Endothelial cell of umbilical vein (primary cell): Measurements from ENCODE around the gene BEND2.

Experiments used
- EZH2 ChIP-seq: IDR thresholded peaks from 2 replicates; pipeline ENCODE4 v1.6.1; 2012; ENCODE audit warnings: borderline replicate concordance, low read depth, mild to moderate bottlenecking, moderate library complexity, low read length, inconsistent platforms; ENCODE audit not compliant: severe bottlenecking
- POLR2A ChIP-seq: IDR thresholded peaks from 2 replicates; pipeline ENCODE4 v1.6.1; 2012; ENCODE audit warnings: low read depth, mild to moderate bottlenecking, control low read depth, low read length
- TF ChIP-seq, protein P1 (sequence below), 2 donors: IDR thresholded peaks; 1 replicate in 1 of 2; 2 replicates in 1 of 2; pipeline ENCODE4 v1.5.1; 2011; ENCODE audit warnings: low read length in 2 of 2, mild to moderate bottlenecking in 2 of 2, moderate library complexity in 2 of 2, control low read depth in 1 of 2, inconsistent platforms in 1 of 2, low read depth in 1 of 2; ENCODE audit not compliant: insufficient read depth in 1 of 2; ENCODE audit errors: extremely low read depth in 1 of 2

DNA sequence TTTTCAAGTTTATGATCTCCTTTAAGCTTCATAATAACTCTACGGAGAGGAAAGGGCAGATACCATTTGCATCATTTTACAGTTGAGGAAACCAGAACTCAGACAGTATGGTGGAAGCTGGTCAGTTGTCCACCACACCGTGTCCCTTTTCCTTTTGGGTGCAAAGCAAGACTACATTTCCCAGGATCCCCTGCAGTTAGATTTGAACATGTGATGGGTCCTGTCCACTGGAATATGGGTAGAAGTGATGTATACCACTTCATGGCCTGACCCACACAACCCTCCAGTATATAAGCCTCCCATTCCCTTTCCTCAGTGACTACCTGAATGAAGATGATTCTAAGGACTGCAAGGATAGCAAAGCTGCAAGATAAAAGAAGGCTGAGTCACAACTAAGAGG is 74.7 kb downstream of the BEND2 start:
- TF ChIP-seq, protein P1, sequence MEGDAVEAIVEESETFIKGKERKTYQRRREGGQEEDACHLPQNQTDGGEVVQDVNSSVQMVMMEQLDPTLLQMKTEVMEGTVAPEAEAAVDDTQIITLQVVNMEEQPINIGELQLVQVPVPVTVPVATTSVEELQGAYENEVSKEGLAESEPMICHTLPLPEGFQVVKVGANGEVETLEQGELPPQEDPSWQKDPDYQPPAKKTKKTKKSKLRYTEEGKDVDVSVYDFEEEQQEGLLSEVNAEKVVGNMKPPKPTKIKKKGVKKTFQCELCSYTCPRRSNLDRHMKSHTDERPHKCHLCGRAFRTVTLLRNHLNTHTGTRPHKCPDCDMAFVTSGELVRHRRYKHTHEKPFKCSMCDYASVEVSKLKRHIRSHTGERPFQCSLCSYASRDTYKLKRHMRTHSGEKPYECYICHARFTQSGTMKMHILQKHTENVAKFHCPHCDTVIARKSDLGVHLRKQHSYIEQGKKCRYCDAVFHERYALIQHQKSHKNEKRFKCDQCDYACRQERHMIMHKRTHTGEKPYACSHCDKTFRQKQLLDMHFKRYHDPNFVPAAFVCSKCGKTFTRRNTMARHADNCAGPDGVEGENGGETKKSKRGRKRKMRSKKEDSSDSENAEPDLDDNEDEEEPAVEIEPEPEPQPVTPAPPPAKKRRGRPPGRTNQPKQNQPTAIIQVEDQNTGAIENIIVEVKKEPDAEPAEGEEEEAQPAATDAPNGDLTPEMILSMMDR (IDR thresholded peaks at IDR 0.05; ENCODE audit: extremely low read depth in 1 of 2, insufficient read depth in 1 of 2, low read depth in 1 of 2, low read length in 2 of 2): no peak
- TF ChIP-seq EZH2 (no peak), POLR2A (no peak)
